Astrocyte of the cerebellum (primary cell): ENCODE results near the gene AMBP.

ENCODE experiments used
- DNase-seq: peaks from one replicate; pipeline ENCODE4 v3.0.0-alpha.2; 2011; ENCODE audit warnings: low read depth
- H3K4me3 ChIP-seq: 2 replicates; pipeline ENCODE4 v1.5.1; 2011; ENCODE audit warnings: mild to moderate bottlenecking, low read depth, low read length, moderate library complexity
- CTCF ChIP-seq: IDR thresholded peaks from 2 replicates; pipeline ENCODE4 v1.5.1; 2012; ENCODE audit warnings: low read length, low read depth, moderate library complexity, mild to moderate bottlenecking; ENCODE audit errors: missing control alignments
- in situ Hi-C: cut with HindIII; loops from 2 replicates; pipeline ENCODE4 v1.10.0; 2017; ENCODE audit warnings: low sequenced_read_pairs

Gene AMBP

GRCh38 chr9:114058688-114059046 is 19.4 kb downstream of the AMBP start:
- in situ Hi-C loops: no loop called here
- DNase-seq: no peak
- H3K4me3 ChIP-seq: no peak overlapping the region
- no peak for TF ChIP-seq CTCF

DNA sequence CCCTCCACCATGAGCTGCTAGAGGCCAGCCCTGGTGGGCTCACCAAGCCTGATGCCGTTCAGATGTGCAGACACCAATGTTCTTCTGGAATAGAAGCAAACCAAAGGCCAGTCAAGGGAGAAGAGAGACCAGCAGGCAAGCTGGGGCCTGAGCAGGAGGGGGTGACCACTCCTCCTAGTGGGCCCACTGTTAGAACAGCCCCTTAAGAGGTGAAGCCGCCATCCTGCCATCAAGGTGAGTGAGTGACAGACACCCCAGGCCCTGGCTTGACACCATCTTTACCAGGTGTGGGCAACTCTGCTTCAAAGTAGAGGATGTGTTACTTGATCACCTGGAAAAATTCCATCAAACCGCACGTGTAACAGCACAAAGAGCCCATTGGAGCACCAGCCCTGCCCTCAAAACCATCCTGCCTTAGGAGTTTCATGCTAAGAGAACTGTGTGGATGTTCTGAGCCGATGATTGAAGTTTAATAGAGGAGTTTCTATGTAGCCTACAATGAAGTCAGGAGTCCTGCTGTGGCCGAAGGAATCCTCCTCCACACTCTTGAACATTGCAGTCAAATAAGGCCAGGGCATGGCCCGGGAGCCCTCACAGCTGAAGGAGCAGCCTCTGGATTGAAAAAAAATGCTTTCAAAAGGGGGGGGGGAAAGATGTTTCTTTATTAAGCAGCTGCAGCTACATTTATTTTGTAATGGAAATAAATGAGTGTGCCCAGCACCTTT is 20.8 kb downstream of the AMBP start:
- TF ChIP-seq CTCF: no peak
- DNase-seq: no peak
- in situ Hi-C loops: no loop called here
- H3K4me3 ChIP-seq: no peak overlapping the region

DNA sequence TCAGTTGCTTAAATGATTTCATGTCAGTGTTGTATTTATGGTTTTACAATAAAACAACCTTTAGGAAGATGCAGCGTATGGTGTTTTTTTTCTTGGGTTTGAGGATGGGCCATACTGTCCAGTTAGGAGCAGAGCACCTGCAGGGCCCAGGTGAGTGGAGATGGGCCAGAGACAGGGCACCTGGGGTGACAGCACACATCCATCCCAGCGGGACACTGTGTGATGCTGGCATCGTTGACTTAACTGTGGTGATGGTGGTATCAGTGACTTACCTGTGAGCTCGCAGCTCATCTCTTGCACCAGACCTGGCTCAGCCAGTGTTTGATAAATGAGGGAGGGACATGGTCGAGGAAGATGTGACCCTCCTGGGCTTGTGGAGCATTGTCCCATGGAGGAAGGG is 21.6 kb downstream of the AMBP start:
- in situ Hi-C loops: no loop called here
- no peak overlapping the region for H3K4me3 ChIP-seq
- no peak for TF ChIP-seq CTCF
- no peak for DNase-seq

- in situ Hi-C loops: no loop called here
- no peak for DNase-seq
- H3K4me3 ChIP-seq: no peak overlapping the region
- no peak for TF ChIP-seq CTCF
Observed at GRCh38 chr9:114055894-114056293, 22.2 kb downstream of the AMBP start.

DNA sequence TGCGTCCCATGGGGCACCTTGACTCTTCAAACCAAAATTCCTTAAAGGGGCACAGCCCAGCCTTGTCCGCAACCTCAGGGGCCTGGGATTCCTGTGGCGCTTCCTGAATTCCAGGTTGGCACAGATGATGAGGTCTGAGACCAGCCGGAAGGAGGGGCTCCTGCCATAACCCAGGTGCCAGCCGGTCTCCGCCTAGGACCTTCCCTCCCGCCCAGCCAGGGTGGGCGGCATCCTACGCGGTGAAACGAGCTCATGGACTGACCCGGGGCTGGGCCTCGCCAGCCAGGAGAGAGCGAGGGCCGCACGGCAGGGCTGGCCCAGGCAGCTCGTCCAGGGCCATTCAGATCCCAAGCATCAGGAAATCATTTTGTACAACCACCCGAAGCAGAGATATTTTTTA is 23.0 kb downstream of the AMBP start:
- in situ Hi-C loops: no loop called here
- DNase-seq: no peak
- TF ChIP-seq CTCF: no peak

DNA sequence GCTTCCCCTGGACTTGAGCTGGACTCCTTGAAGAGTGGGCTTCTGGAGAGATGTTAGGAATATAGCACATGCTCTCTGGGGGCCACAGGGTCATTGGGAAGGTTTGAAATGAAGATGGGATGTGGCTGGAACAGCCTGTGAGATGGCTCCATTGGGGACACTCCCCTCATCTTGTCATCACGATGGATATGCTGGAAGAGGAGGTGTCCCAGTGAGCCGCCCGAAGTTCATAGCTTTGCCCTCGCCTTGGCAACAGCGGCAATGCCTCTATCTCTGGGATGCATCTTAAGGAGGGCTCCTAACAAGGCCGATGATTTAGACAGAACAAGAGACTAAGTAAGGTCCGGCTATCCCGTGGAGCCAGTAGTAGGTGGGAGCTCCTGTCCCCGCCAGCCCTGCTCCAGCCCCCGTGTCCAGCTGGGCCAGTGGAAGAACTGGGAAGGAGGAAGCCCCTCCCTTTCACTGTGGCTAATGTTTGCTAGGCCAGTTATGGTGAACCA is 23.9 kb downstream of the AMBP start:
- H3K4me3 ChIP-seq: no peak overlapping the region
- TF ChIP-seq CTCF: no peak
- in situ Hi-C loops: no loop called here
- no peak for DNase-seq

More for the DNA sequence above, 23.0 kb downstream of the AMBP start:
- H3K4me3 ChIP-seq: no peak overlapping the region
